Right kidney (tissue), 1 donor: ENCODE measurements around the gene MAML3.

Source experiments
- DNase-seq: peaks from one replicate; pipeline ENCODE4 v3.0.0-alpha.2; 2016

Gene MAML3

DNA sequence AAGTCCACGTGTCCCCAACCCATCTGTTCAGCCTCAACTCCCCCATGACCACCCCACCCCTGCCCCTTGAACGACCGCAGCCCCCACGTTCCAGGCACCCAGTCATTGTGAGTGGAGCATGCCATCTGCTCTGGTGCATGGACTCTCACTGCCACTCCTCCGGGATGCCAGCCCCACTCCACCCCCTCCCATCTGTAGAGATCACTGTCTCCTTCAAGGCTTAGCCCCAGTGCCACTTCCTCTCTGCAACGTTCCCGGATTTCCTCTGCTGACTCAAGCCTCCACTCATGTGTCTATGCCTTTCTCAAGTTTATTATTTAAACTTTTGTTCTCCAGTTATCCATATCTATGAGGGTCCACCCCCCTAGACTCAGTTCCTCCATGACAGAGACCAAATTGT lies 54.0 kb downstream of the MAML3 start:
- no peak for DNase-seq

DNA sequence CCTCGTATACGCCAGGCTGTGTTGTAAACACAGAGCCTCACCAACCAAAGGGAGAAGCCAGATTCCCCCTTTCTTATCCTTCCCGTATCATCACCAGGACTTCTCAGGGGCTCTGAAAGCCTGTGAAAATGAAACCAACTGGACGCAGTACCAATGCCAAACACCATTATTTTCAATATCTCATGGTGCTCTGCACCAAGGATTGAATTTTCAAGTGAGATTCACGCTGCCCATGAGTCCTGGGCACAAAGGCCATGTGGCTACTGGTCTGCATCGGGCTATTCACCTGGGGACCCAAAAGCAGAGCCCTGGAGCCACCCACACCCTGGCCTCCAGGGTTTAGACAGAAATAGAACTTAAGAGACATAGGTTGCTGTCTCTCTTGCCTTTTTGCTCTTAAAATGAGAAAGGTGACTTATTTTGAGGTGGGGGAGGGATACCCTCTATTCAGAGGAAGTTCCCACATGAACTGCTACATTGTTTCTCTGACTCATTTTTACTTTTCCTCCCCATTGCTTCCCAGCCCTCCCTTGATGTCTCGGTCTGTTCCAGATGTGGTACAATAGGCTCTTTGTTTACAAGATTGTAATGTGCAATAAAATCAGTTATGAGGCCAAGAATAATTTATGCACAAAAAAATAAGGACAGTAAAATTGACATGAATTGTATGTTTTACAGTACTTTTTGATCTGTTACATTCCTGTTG lies 55.4 kb downstream of the MAML3 start:
- DNase-seq = no peak

DNA sequence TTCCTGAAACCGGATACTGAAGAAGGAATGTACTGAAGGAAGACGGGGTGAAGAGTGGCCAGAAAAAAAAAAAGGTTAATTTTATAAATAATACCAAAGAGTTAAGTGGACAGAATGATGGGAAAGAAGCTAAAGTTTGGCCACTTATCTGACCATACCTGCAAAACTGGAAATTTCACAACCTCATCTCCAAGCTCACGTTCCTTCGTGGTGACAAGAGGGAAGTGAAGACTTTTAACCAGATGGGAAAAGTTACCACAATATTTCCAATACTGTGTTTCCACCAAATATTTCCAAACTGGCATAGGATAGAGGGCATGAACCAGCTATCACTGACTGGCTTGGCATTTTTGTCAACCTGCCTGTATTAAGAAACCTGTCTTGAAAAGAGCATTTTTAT lies 56.4 kb downstream of the MAML3 start:
- DNase-seq = no peak

DNA sequence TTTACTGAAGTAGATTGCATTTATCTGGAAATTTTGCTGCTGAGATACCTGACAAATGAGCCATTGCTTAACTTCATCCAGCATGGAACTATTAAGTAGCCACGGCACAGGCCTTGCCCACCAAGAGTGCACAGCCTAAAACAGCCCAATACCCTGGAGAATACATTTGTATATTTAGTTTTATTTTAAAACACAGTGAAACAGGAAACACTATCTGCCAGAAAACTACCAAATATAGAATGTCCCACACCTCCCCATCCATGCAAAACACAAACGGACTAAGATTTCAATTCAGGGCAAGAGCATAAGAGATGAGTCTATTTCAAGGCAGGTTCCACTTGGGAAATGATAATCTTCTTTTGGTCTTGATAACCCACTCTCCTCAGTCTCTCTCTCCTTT lies 57.1 kb downstream of the MAML3 start:
- DNase-seq = no peak

DNA sequence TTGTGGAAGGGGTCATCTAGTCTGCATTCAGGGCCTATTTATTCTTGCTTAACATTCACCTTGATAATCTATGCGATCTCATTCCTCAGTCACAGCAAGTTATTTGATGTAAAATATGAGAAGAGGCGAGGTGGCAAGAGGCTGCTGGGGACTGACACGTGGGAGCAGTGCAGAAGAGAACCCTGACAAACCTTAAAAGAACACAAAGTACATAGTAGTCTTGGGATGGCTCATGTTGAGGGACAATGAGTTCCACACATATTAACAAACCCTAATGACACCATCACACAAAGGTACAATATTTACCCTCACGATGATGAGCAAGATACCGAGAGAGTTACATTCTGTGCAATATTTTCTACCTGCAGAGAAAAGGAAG lies 57.5 kb downstream of the MAML3 start:
- no peak for DNase-seq

DNA sequence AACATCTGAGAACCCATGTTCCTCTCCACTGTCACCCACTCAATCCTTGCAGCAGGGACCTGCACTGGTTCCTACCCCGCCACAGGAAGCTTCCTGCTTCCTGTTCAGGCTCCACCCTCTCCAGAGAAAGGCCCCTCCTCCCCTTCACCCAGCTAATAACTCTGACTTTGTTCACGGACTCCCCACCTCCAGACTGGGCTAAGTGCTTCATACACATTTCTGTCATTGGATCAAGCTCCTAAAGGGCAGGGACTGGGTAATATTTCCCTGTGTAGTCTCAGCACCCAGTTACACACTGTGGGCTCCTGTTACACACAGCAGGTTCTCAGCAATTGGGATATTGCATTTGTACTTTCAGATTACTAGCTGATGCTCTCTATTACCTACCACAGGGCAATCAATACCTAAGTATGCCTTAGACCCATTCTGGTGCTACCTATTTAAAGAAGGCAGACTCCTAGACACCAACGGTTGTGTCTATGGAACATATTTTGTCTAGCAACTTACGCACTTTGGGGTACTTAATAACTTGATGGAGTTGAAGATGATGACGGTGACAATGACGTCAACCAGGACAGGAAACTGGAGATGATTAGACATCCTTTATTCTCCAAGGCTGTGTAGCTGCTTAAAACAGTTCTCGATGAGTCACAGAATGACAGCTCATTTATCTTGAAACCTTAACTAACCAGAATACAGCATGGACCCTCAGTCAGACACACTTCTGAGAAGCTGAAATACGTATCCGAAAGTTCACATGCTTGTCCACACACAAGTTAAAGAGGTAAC lies 58.1 kb downstream of the MAML3 start:
- no peak for DNase-seq

DNA sequence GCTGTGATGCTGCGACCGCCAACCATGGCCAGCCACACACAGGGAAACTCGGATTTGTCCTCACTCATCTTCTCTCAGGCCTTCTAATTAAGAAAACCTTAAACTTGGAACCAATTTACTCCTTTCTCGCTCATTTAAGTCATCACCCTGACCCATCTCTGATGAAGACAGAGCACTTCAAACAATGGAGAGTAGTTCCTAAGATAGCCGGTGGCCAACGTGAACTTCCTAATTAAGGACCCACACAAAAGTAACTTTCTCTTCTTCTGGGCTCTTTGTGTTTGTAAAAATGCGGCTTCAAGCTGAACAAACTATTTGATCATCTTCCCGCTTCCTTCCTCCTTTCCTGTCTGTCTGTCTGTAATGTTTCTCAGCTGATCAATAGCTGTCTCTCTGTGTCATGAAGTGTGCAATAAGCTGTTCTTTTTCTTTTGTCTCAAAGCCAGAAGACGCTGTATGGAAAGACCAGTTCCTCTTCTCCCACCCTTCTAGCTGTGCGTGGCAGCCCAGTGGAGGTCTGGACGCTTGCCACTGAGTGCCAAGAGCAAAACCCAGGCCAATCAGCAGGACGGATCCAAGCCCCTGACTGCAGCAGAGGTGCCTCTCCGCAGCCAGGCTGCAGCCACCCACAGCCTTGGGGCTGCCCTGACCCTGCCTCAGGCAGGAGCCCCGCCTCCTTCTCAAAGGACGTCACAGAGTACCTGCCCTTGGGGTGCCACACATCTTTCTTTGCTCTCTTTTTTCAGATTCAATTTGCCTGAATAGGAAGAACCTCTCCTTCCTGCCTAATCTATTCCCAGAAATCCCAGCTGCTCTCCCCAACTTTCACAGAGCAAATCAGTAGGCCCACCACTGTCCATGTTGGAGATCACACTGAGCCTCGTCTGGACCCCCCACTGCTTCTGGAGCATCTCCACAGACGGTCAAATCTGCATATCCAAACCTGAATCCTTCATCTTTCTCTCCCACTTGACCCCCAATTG lies 59.3 kb downstream of the MAML3 start:
- no peak for DNase-seq

DNA sequence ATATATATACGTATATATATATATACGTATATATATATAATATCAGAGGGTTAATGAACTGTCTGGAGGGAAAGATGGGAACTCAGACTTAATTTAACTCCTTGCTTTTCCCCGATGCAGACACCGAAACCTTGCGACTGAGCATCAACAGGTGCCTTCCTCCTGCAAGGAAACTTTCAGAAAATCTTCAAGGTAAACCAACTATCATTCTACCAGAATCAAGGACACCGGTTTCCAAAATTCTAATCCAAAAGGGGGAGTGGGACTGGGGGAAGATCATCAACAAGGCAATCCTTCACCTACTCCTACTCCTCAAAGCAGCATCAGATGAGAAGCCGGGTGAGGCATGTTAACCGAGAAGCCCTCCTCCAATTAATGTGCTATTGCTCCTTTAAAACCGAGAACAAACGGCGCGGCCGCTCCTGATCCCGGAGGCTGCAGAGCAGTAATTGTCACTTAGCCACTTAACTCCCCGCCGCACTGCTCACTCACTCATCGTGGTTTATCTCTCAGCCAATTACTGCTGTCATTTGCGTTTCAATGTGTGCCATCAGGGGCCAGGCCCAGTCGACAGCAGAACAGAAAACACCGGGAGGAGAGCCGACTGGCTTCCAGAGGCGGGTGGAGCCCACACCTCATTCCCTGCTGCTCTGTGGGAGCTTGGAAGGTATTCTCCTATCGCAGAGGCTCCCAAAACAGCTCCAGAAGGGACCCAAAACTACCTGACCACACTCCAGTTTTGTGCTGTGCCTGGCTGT lies 61.7 kb downstream of the MAML3 start:
- peak; percentile 65 for DNase-seq

DNA sequence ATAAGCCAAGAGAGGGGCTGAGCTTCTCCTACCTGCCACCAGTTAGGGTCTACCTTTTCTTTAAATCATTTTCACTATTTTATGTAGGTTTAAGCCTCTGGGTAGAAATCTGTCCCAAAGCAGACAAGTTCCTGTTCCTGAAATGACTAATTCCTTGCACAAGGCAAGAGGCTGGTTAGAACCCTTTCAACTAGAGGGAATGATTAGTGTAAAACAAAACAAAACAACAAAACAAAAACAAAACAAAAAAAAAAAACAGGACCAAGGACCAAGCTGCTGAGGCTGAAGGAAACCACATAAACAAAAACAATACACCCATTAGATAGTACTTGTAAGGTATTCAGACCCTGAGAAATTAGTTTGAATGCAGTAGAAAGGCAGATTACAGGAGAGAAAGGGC lies 62.7 kb downstream of the MAML3 start:
- no peak for DNase-seq

DNA sequence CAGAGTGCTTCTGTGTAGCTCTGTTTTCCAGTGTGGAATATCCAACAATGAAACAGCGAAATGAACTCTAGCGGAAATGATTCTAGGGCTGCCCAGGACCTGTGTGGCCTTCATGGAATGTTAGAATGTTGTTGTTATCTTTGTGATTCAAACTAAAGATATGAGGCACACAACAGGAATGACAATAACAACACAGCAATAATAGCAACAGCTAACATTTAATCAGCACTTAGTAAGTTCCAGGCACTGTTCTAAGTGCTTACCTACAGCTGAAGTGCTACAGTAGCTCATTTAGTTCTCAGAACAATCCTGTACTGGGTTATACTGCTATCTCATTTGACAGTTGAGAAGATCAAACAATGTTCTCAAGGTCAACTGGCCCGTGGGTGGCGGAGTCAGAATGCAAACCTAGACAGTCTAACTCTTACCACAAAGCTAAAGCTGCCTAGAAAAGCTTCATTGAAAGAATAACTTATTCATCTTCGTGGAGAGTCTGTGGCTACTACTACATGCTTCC lies 63.7 kb downstream of the MAML3 start:
- DNase-seq = no peak

DNA sequence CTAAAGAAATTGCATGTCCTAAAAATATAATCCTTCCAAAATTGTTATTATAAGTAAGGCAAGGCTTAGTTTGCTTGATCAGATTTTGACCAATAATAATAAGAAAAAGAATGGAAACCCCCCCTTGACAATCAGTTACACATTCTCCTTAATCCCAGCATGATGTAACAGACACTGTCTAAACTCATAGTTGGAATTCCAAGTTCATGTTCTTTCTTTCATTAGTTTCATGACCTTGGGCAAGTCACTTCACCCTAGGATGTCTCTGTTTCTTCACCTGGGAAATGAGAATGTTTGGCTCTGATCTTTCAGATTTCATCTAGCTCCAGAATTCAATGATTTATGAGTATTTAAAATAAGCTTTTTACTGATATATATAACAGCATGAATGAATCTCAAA lies 64.8 kb downstream of the MAML3 start:
- no peak for DNase-seq

DNA sequence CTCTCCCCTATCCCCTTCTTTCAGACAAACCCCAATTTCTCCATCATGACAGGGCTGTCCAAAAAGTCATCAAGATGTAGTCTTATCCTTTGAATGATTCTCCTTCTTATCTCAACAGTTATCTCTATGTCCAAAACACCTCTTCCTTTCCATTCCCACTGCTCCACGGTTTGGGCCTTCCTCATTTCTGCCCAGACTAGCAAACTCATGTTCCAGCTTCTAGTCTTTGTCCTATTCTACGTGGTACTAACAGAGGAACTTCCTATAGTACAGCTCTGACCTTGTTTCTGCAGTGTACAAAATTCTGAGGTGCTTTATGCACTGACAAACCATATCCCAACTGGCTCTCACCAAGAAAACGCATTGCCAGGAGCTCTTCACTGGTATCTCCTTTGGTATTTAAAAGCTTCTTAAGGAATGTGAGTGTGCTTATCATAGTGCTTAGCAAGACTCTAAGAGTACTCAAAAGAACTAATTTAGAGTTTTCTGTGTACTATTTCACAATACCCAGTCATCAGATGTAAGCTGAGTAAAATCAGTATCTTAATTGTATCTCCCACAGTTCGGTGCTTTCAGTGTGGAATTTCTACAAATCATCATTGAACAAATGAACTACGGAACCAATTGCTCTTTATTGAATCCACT lies 65.5 kb downstream of the MAML3 start:
- no peak for DNase-seq

DNA sequence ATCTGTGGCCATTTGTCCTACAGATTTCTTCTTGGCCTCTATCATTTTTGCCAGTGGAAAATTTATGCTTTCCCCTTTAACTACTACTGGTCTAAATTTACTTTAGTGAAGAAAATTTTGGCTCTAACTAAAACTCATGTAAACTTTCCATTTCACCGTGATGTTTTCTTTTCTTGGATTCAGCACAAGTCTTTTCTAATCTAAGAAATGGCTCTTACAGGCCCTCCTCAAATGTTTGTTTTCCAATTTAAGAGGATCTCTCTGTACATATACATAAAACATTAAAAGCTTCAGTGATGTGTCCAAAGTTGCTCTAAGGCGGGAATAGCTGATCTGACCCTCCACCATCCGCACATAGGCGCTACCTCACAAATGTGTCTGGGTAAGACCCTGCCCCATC lies 68.1 kb downstream of the MAML3 start:
- no peak for DNase-seq

DNA sequence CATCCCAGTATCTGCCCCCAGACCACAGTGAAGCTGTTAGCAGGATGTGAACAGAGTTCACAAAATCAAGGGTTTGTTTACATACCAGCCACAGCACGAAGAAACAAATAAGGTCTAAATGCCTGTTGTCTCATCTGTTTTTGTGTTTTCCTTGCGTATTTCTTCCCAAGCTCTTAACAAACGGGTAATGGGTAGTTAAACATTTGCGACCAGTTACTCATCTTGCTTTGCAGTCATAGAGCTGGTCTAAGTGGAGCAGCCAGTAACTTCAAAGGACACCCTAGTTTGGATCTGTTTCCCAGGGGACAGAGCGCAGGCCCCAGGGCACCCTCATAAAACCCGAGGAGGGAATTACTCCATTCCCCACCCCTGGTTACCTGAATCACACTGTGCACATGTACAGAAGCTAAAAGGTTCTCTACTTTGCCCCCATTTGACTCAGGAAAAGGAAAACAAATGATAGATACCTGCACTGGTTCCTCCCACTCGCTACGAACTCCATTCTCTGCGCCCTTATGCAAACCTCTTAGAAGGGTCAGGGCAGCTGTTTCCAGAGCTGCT lies 68.8 kb downstream of the MAML3 start:
- DNase-seq = peak; percentile 55

DNA sequence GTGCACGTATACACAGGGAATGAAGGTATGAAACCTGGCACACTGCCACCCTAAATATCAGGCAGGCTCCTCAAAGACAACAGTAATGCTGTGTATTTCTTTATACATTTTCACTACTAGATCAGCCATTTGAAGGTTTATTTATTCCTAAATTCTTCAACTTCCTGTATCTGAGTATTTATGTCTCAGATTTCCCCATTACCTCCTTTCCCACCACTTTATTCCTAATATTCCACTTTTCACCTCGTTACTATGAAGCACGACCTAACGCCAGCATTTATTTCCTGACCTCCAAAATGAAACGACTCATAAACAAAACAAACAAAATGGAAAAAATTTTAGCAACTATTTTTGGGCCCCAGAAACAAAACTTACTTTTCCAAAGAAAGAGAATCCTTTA lies 69.6 kb downstream of the MAML3 start:
- no peak for DNase-seq

DNA sequence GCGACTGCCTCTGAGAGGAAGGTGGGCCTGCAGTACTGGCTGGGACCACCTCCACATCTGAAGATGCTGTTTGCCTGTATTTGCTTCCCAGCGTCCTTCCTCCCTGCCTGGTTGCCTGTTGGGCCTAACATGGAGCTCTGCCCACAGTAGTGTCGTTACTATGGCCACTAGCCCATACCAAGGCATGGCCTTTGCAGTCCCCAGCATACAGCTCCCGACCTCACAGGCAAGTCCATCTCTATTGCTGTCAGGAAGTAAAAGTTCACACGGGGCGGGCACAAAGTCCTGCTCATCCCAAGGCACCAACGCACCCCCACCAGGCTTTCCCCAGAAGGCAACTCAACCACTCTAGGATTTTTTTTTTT lies 71.6 kb downstream of the MAML3 start:
- peak; percentile 37 for DNase-seq

DNA sequence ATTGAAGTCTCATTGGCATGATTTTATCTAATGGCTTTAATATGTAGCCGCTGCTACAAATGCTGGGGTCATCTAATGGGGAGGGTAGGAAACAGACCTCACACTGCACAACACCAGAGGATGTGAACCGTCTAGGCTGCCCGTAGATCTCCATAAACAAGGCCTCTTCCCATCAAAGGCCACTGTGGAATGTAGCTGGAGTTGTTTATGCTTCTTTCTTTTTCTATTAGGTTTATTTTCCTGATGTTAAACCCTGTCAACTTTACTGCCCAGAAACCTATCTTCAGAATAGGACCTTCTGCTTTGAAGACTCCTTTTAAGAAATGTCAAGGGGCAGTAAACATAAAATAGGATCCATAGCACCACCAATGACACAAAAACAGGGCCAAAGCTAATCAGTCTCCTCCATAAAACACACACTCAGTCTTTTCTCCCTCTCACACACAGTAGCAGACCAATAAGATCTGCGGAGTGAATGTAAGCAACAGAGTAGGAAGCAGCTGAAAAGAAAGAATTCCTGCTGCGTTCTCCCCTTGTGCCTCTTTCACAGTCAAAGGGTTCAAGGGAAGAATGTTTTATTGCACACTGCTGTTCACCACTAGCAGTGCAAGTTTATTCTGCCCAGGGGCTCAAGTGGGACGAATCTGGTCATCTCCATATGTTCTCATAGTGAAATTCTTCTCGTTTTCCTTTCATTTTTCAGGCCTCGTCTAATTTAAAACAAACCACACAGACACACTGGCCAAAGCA lies 72.2 kb downstream of the MAML3 start:
- DNase-seq = no peak

DNA sequence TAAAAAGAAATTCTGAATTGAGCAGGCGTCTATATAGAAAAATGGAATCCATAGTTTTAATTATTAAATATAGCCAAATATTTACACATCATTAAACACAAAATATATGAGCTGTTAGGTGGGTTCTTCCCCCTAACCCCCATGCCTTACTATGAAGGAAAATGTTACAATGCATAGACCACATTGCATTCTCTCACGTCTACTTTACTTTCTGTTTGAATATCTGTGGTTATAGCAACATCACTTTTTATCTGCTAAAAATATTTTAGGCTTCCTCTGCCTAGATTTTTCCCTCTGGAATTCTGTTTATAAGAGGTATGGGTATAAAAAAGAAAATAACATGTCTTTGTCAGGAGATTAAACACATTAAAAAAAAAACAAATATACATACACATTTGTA lies 73.1 kb downstream of the MAML3 start:
- no peak for DNase-seq

DNA sequence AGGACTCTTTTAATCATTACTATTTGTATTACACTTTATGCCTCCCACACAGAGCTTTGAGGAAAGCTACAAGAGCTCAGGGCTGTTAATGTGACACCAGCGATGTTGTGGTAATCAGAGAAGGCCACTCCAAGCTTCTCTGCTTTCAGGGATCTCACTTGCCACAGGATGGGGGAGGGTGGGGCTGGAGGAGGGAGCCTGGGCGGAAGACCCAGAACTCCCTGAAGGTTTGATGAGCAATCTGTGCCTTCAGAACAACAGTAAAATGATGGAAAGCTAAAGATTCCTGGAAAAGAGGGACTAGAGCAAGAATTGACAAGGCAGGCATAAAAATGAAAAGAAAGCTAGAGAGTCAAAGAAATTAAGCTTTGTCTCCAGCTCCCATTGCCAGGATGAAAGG lies 75.6 kb downstream of the MAML3 start:
- peak; percentile 63 for DNase-seq

DNA sequence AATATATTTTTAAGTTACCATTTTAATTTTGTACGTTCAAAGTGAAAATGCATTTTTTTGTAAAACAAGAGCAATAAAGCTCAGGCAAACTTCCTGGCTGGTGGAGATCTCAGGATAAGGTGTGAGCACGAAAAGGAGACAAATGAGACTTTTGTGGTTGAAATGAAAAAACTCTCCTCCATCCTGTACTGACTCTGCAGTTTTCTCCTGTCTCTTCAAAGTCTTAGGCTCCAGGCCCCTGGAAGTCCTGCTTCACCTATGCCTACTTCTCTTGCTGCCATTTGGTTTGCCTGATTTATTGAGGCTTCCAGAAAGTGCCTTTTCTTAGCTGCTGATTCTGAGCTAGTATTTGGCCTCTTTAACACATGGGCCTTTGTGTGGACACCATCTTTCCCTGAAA lies 77.7 kb downstream of the MAML3 start:
- DNase-seq = no peak
